Measurements from ENCODE around the gene DLG2. TPM values are rescaled to one million over a fixed set of nuclear protein-coding genes. Genes with fewer than 3 reads are reported as not detected.

DLG2 gene
- total and polyA plus RNA-seq, 2 of the 8 experiments (the other 6 are each of a cell fraction or from before 2014, with no cell fraction given): 1.7 to 14.3 TPM

DNA sequence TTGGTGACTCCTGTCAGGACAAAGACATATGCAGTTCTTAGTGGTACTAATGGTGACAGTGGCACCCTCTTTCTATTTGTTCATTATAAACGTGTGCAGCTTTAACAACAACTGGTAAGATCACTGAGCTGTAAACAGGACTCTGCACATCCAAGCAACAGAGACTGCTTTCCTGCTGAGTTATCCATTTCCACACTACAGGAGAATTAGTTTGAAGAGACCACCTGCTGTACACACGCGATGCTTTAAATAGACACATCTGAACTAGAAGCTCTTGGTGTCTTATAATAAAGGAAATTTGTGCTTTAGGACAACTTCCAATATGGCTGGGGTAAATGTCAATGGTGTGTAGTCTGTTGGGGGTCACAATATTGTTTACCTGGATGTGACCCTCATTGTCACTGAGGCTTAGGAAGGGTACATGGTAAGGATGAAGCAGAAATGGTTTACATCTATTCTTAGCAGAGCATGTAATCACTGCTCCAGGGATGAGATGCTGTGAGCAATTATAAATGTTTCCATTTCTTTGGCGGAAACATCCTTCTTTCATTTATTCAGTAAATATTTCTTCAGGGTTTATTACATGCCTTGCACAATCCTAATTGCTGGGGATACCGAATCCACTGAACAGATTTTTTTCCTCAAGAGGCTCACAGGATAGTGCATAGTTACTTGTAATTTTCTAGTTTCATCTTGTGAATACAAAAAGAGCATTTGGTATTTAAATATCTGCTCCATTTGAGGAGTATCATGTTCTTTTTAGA lies 1987.0 kb downstream of the DLG2 start (continued):
- TF ChIP-seq SRF (IDR thresholded peaks at IDR 0.05; ENCODE audit: low read depth, low read length): no peak
